Stimulated activated CD4-positive, alpha-beta T cell treated with anti-CD3 and anti-CD28 coated beads, Interleukin-4, amount 100 ng/mL, for 1 hour (primary cell): ENCODE data around the gene SALL3.

Experiments used
- DNase-seq: peaks from one replicate; pipeline ENCODE4 v3.0.0-alpha.2; 2020

The SALL3 gene

GRCh38 chr18:78965917-78966792, 13.5 kb upstream of the SALL3 start:
- no peak for DNase-seq

- DNase-seq = no peak
These were observed 12.9 kb upstream of the SALL3 start for GRCh38 chr18:78966793-78967106.

GRCh38 chr18:78967692-78968091, 11.9 kb upstream of the SALL3 start:
- DNase-seq = no peak

GRCh38 chr18:78969574-78970315, 9.9 kb upstream of the SALL3 start:
- no peak for DNase-seq

GRCh38 chr18:78970774-78971333, 8.8 kb upstream of the SALL3 start:
- DNase-seq = no peak

- DNase-seq = no peak
These were observed 7.9 kb upstream of the SALL3 start for GRCh38 chr18:78971511-78972245.

GRCh38 chr18:78972385-78972918, 7.2 kb upstream of the SALL3 start:
- DNase-seq = no peak

GRCh38 chr18:78972930-78973331, 6.7 kb upstream of the SALL3 start:
- DNase-seq = no peak

GRCh38 chr18:78973357-78974083, 6.1 kb upstream of the SALL3 start:
- no peak for DNase-seq

GRCh38 chr18:78974115-78974761, 5.4 kb upstream of the SALL3 start:
- DNase-seq = no peak

GRCh38 chr18:78975292-78975691, 4.3 kb upstream of the SALL3 start:
- no peak for DNase-seq

GRCh38 chr18:78975699-78976335, 3.8 kb upstream of the SALL3 start:
- DNase-seq = no peak

- DNase-seq = no peak
These were observed 2.6 kb upstream of the SALL3 start for GRCh38 chr18:78976765-78977636.

- DNase-seq = no peak
These were observed 1.8 kb upstream of the SALL3 start for GRCh38 chr18:78977637-78978348.

- DNase-seq = no peak
These were observed 1.1 kb upstream of the SALL3 start for GRCh38 chr18:78978349-78979055.

GRCh38 chr18:78979056-78979729, 425 bp upstream of the SALL3 start:
- no peak for DNase-seq

GRCh38 chr18:78980279-78980771, 707 bp downstream of the SALL3 start:
- no peak for DNase-seq

- DNase-seq = no peak
These were observed 1.3 kb downstream of the SALL3 start for GRCh38 chr18:78980777-78981380.
